CD8-positive, alpha-beta memory T cell (primary cell): Measurements from ENCODE around the gene ZNF547. TPM values are rescaled to one million over a fixed set of nuclear protein-coding genes. Genes with fewer than 3 reads are reported as not detected.

Experiments used
- CTCF ChIA-PET: fragments of 350-600 bp; sonication (Branson Sonifier 250); formaldehyde crosslinking; loops from one replicate; lab custom pipeline; 2021; ENCODE audit warnings: antibody characterized with exemption; lab: Charles Lee
- POLR2A ChIA-PET: fragments of 350-600 bp; sonication (Branson Sonifier 250); formaldehyde crosslinking; loops from one replicate; lab custom pipeline; 2021; ENCODE audit warnings: antibody characterized with exemption; lab: Charles Lee
- DNase-seq, 5 donors: peaks; one replicate each; pipeline versions ENCODE4 v3.0.0 to v3.0.0-alpha.2; 2020 to 2022; ENCODE audit warnings: mixed read lengths in 1 of 5
- H3K27ac ChIP-seq: one replicate; pipeline ENCODE4 v1.7.0; 2013; ENCODE audit warnings: low read depth, mild to moderate bottlenecking, low read length, moderate library complexity
- H3K27me3 ChIP-seq: 2 replicates; pipeline ENCODE4 v1.7.0; 2013; ENCODE audit warnings: low read length, mild to moderate bottlenecking; ENCODE audit not compliant: insufficient read depth, poor library complexity, severe bottlenecking
- H3K36me3 ChIP-seq: 2 replicates; pipeline ENCODE4 v1.7.0; 2013; ENCODE audit warnings: mild to moderate bottlenecking, low read length, moderate library complexity; ENCODE audit not compliant: insufficient read depth
- H3K4me1 ChIP-seq: 2 replicates; pipeline ENCODE4 v1.7.0; 2013; ENCODE audit warnings: mild to moderate bottlenecking, low read length, moderate library complexity; ENCODE audit not compliant: insufficient read depth
- H3K4me3 ChIP-seq: 2 replicates; pipeline ENCODE4 v1.7.0; 2013; ENCODE audit warnings: mild to moderate bottlenecking, low read length
- H3K9me3 ChIP-seq: 2 replicates; pipeline ENCODE4 v1.7.0; 2013; ENCODE audit warnings: mild to moderate bottlenecking, low read length
- H3K27ac Mint-ChIP-seq, 8 donors: one replicate each; pipeline ENCODE4 v1.8.0; 2020 to 2021; ENCODE audit warnings: mixed read lengths in 8 of 8, mild to moderate bottlenecking in 6 of 8, inconsistent platforms in 3 of 8, moderate library complexity in 3 of 8
- H3K27me3 Mint-ChIP-seq, 2 donors: one replicate each; pipeline ENCODE4 v1.8.0; 2020 to 2021; ENCODE audit warnings: mixed read lengths in 2 of 2, mild to moderate bottlenecking in 1 of 2, moderate library complexity in 1 of 2
- H3K36me3 Mint-ChIP-seq, 3 donors: one replicate each; pipeline ENCODE4 v1.8.0; 2020 to 2021; ENCODE audit warnings: mixed read lengths in 3 of 3, inconsistent platforms in 1 of 3, mild to moderate bottlenecking in 1 of 3
- H3K4me1 Mint-ChIP-seq, 3 donors: one replicate each; pipeline ENCODE4 v1.8.0; 2020 to 2021; ENCODE audit warnings: mixed read lengths in 3 of 3, inconsistent platforms in 1 of 3, mild to moderate bottlenecking in 1 of 3
- H3K4me3 Mint-ChIP-seq, 7 donors: one replicate each; pipeline ENCODE4 v1.8.0; 2020 to 2021; ENCODE audit warnings: mixed read lengths in 7 of 7, mild to moderate bottlenecking in 6 of 7, moderate library complexity in 4 of 7, inconsistent platforms in 2 of 7
- H3K9me3 Mint-ChIP-seq, 5 donors: one replicate each; pipeline ENCODE4 v1.8.0; 2020 to 2022; ENCODE audit warnings: mixed read lengths in 5 of 5, mild to moderate bottlenecking in 3 of 5, moderate library complexity in 2 of 5, inconsistent platforms in 1 of 5
- polyA plus RNA-seq: library from polyadenylated mRNA; unstranded; fragments of 300-500 nt; fragmentation: Illumina TruSeq; gene quantifications from one replicate; pipeline ENCODE4 v1.2.3, GENCODE V29; 2021
- total RNA-seq, 2 experiments: library from RNA; stranded (reverse); gene quantifications; one replicate each; pipeline ENCODE4 v1.2.3, GENCODE V29; 2021

The ZNF547 gene
- total and polyA plus RNA-seq, 3 experiments from 2014 or later: 1.7 to 3.3 (median 2.2) TPM

GRCh38 chr19:57395710-57396109 lies 32.4 kb downstream of the ZNF547 start:
- Histone ChIP-seq H3K27me3 (no peaks in the 10 kb centered on the region), H3K9me3 (peaks cover 22% of the 10 kb centered on the region), H3K4me3 (no peak overlapping the region), H3K4me1 (peaks cover 5% of the 10 kb centered on the region), H3K36me3 (peaks cover 30% of the 10 kb centered on the region), H3K27ac (no peak overlapping the region)
- H3K27me3 Mint-ChIP-seq: peaks cover 0 to 3% of the 10 kb centered on the region in 2 donors
- H3K4me3 Mint-ChIP-seq: no peak overlapping the region
- peaks cover 8 to 65% (median 40%) of the 10 kb centered on the region in 5 donors for H3K9me3 Mint-ChIP-seq
- POLR2A ChIA-PET: no interaction called here
- CTCF ChIA-PET: no interaction called here
- peaks cover 54 to 90% (median 79%) of the 10 kb centered on the region in 3 donors for H3K36me3 Mint-ChIP-seq
- H3K27ac Mint-ChIP-seq: peak overlapping the region in 3 of 8 donors; percentile 0 to 56 (median 25)
- no peak for DNase-seq
- H3K4me1 Mint-ChIP-seq: peaks cover 29 to 39% (median 31%) of the 10 kb centered on the region in 3 donors

- POLR2A ChIA-PET: no interaction called here
- peaks cover 30% of the 10 kb centered on the region for H3K36me3 ChIP-seq
- CTCF ChIA-PET: no interaction called here
Measured at GRCh38 chr19:57398868-57399267, 35.5 kb downstream of the ZNF547 start.

GRCh38 chr19:57403737-57404563 lies 40.6 kb downstream of the ZNF547 start:
- Histone ChIP-seq H3K27me3 (no peaks in the 10 kb centered on the region), H3K9me3 (peaks cover 11% of the 10 kb centered on the region), H3K4me3 (no peak overlapping the region), H3K4me1 (no peaks in the 10 kb centered on the region), H3K36me3 (peaks cover 4% of the 10 kb centered on the region), H3K27ac (no peak overlapping the region)
- H3K9me3 Mint-ChIP-seq: peaks cover 0 to 17% (median 10%) of the 10 kb centered on the region in 5 donors
- no peaks in the 10 kb centered on the region for H3K27me3 Mint-ChIP-seq
- no peak overlapping the region for H3K4me3 Mint-ChIP-seq
- CTCF ChIA-PET: interaction anchor here (1.2 kb wide), 1 partner anchor 15 kb away, joined by 3 read pairs; the partner anchor contains the start of gene ZNF548
- peak overlapping the region in 1 of 8 donors; percentile 90 for H3K27ac Mint-ChIP-seq
- H3K4me1 Mint-ChIP-seq: peaks cover 4 to 6% (median 5%) of the 10 kb centered on the region in 3 donors
- peaks cover 11 to 36% (median 17%) of the 10 kb centered on the region in 3 donors for H3K36me3 Mint-ChIP-seq
- no peak for DNase-seq
- POLR2A ChIA-PET: no interaction called here

More at GRCh38 chr19:57398868-57399267, 35.5 kb downstream of the ZNF547 start:
- Mint-ChIP-seq H3K4me1 (peaks cover 12 to 19% (median 14%) of the 10 kb centered on the region in 3 donors), H3K9me3 (peaks cover 8 to 60% (median 40%) of the 10 kb centered on the region in 5 donors), H3K4me3 (no peak overlapping the region), H3K36me3 (peaks cover 54 to 87% (median 68%) of the 10 kb centered on the region in 3 donors), H3K27ac (no peak overlapping the region), H3K27me3 (peaks cover 0 to 3% of the 10 kb centered on the region in 2 donors)
- Histone ChIP-seq H3K27ac (no peak overlapping the region), H3K9me3 (peaks cover 22% of the 10 kb centered on the region), H3K4me3 (no peak overlapping the region), H3K27me3 (no peaks in the 10 kb centered on the region), H3K4me1 (no peaks in the 10 kb centered on the region)
- DNase-seq: no peak

GRCh38 chr19:57406516-57407123 lies 43.3 kb downstream of the ZNF547 start:
- peak overlapping the region in 6 of 8 donors; percentile 14 to 94 (median 80) for H3K27ac Mint-ChIP-seq
- Histone ChIP-seq H3K4me1 (peaks cover 5% of the 10 kb centered on the region), H3K27ac (no peak overlapping the region), H3K27me3 (no peaks in the 10 kb centered on the region), H3K4me3 (no peak overlapping the region), H3K9me3 (no peaks in the 10 kb centered on the region), H3K36me3 (no peaks in the 10 kb centered on the region)
- H3K36me3 Mint-ChIP-seq: peaks cover 2 to 12% (median 6%) of the 10 kb centered on the region in 3 donors
- no peaks in the 10 kb centered on the region for H3K27me3 Mint-ChIP-seq
- peak; percentile 44 to 80 (median 55) for DNase-seq
- peak overlapping the region in 1 of 7 donors; percentile 34 for H3K4me3 Mint-ChIP-seq
- no peaks in the 10 kb centered on the region for H3K9me3 Mint-ChIP-seq
- peaks cover 15 to 17% (median 17%) of the 10 kb centered on the region in 3 donors for H3K4me1 Mint-ChIP-seq
- ChIA-PET POLR2A (no interaction called here), CTCF (interaction anchor here (0.8 kb wide), 1 partner anchor 227 kb away, joined by 3 read pairs; the partner anchor contains the start of gene ZNF211)

- H3K4me3 Mint-ChIP-seq: peak within 1 kb of the TSS; percentile 95 to 99 (median 96)
- peak within 1 kb of the TSS; percentile 80 for H3K4me3 ChIP-seq
- POLR2A ChIA-PET: no interaction called here
- H3K9me3 ChIP-seq: peaks cover 4% of the 10 kb centered on the region
- peaks cover 32 to 44% (median 34%) of the 10 kb centered on the region in 3 donors for H3K4me1 Mint-ChIP-seq
- peak within 1 kb of the TSS; percentile 73 for H3K27ac ChIP-seq
- H3K36me3 ChIP-seq: peaks cover 10% of the 10 kb centered on the region
- peaks cover 0 to 16% (median 12%) of the 10 kb centered on the region in 5 donors for H3K9me3 Mint-ChIP-seq
- CTCF ChIA-PET: no interaction called here
- H3K27me3 Mint-ChIP-seq: no peaks in the 10 kb centered on the region
- peak; percentile 86 to 94 (median 87) for DNase-seq
- H3K4me1 ChIP-seq: peaks cover 12% of the 10 kb centered on the region
- peak within 1 kb of the TSS; percentile 69 to 96 (median 93) for H3K27ac Mint-ChIP-seq
- H3K36me3 Mint-ChIP-seq: peaks cover 18 to 38% (median 26%) of the 10 kb centered on the region in 3 donors
- H3K27me3 ChIP-seq: no peaks in the 10 kb centered on the region
Measured at GRCh38 chr19:57410877-57411671, 47.7 kb downstream of the ZNF547 start, which contains the start of gene ZNF17. ZNF17 (plus strand) TSS chr19:57411161; CDS start chr19:57413616, 2,455 bp downstream.

- Mint-ChIP-seq H3K27ac (no peak overlapping the region), H3K4me1 (peaks cover 7 to 16% (median 12%) of the 10 kb centered on the region in 3 donors), H3K27me3 (no peaks in the 10 kb centered on the region), H3K4me3 (no peak overlapping the region), H3K9me3 (peaks cover 19 to 80% (median 74%) of the 10 kb centered on the region in 5 donors), H3K36me3 (peaks cover 45 to 74% (median 71%) of the 10 kb centered on the region in 3 donors)
- ChIA-PET POLR2A (no interaction called here), CTCF (no interaction called here)
- no peak for DNase-seq
- H3K27ac ChIP-seq: no peak overlapping the region
- H3K36me3 ChIP-seq: peaks cover 39% of the 10 kb centered on the region
- no peaks in the 10 kb centered on the region for H3K4me1 ChIP-seq
- no peak overlapping the region for H3K4me3 ChIP-seq
- peaks cover 57% of the 10 kb centered on the region for H3K9me3 ChIP-seq
- H3K27me3 ChIP-seq: no peaks in the 10 kb centered on the region
Measured at GRCh38 chr19:57419439-57419838, 56.1 kb downstream of the ZNF547 start.

GRCh38 chr19:57421037-57421436 lies 57.7 kb downstream of the ZNF547 start:
- Histone ChIP-seq H3K36me3 (peaks cover 35% of the 10 kb centered on the region), H3K9me3 (peaks cover 54% of the 10 kb centered on the region), H3K27me3 (no peaks in the 10 kb centered on the region), H3K4me3 (no peak overlapping the region), H3K27ac (no peak overlapping the region), H3K4me1 (no peaks in the 10 kb centered on the region)
- peaks cover 1 to 5% (median 2%) of the 10 kb centered on the region in 3 donors for H3K4me1 Mint-ChIP-seq
- H3K4me3 Mint-ChIP-seq: no peak overlapping the region
- H3K27ac Mint-ChIP-seq: no peak overlapping the region
- H3K9me3 Mint-ChIP-seq: peaks cover 19 to 78% (median 74%) of the 10 kb centered on the region in 5 donors
- POLR2A ChIA-PET: no interaction called here
- DNase-seq: no peak
- CTCF ChIA-PET: no interaction called here
- H3K36me3 Mint-ChIP-seq: peaks cover 34 to 59% (median 55%) of the 10 kb centered on the region in 3 donors
- no peaks in the 10 kb centered on the region for H3K27me3 Mint-ChIP-seq
